WI38 (cell line): ENCODE data around the gene OR7C1.

ENCODE experiments used
- H3K4me3 ChIP-seq: 2 replicates; pipeline ENCODE4 v1.5.1; 2011; ENCODE audit warnings: low read depth, mild to moderate bottlenecking, control low read depth, low read length
- CTCF ChIP-seq: IDR thresholded peaks from 2 replicates; pipeline ENCODE4 v1.5.1; 2012; ENCODE audit warnings: low read depth, mild to moderate bottlenecking, control low read depth, low read length

OR7C1 gene

GRCh38 chr19:14764401-14764800 lies 70.6 kb downstream of the OR7C1 start:
- no peak for TF ChIP-seq CTCF
- H3K4me3 ChIP-seq: no peak overlapping the region

GRCh38 chr19:14763497-14764145 lies 71.4 kb downstream of the OR7C1 start:
- H3K4me3 ChIP-seq: no peak overlapping the region
- TF ChIP-seq CTCF: no peak

- H3K4me3 ChIP-seq: no peak overlapping the region
These were observed 72.9 kb downstream of the OR7C1 start for GRCh38 chr19:14762111-14762510.

GRCh38 chr19:14761607-14762006 lies 73.4 kb downstream of the OR7C1 start:
- TF ChIP-seq CTCF: no peak

More at GRCh38 chr19:14762111-14762510, 72.9 kb downstream of the OR7C1 start:
- TF ChIP-seq CTCF: no peak

GRCh38 chr19:14758816-14759215 lies 76.2 kb downstream of the OR7C1 start:
- no peak for TF ChIP-seq CTCF
- H3K4me3 ChIP-seq: no peak overlapping the region

More at GRCh38 chr19:14761607-14762006, 73.4 kb downstream of the OR7C1 start:
- H3K4me3 ChIP-seq: no peak overlapping the region

- no peak overlapping the region for H3K4me3 ChIP-seq
- no peak for TF ChIP-seq CTCF
These were observed 86.4 kb downstream of the OR7C1 start for GRCh38 chr19:14748601-14749000.
